ENCODE results near the gene PP2D1.
"Not testable (repeated sequence)": the region's sequence is repeated elsewhere in the genome, so short reads cannot be mapped to it uniquely, and the experiment has no call there.

DNA sequence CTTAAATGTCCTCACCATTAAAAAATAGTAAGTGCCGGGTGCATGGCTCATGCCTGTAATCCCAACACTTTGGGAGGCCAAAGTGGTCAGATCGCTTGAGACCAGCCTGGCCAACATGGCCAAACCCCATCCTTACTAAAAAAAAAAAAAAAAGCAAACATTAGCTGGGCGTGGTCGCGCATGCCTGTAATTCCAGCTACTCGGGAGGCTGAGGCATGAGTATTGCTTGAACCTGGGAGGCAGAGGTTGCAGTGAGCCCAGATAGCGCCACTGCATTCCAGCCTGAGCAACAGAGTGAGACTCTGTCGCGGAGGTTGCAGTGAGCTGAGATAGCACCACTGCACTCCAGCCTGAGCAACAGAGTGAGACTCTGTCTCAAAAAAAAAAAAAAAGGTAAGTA lies 54.7 kb downstream of the PP2D1 start:
- TF ChIP-seq CTCF, POLR2A (IDR thresholded peaks at IDR 0.05): not testable (repeated sequence)

Measured in tibial nerve (tissue), 3 donors.